ENCODE data around the gene TSPEAR.
"Not testable (repeated sequence)": the region's sequence is repeated elsewhere in the genome, so short reads cannot be mapped to it uniquely, and the experiment has no call there.

DNA sequence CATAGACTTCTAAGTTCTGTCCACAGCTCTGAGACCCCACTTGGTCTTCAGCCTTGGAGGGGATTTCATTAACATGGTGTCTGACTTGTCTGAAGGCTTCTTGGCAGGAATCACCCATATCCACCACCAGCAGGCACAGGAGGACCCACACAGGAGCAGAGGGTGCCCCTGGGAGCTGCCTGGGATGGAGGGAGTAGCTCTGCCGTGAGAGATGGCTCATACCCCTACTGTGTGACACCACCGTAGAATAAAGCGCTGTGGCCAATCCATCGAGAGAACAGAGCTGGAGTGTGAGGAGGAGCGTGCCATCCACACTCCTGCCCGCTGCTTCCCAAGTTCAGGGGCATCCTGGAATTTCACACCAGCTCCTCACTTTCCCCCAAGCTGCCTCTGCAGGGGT is 26.3 kb downstream of the TSPEAR start:
- not testable (repeated sequence) for TF ChIP-seq CTCF (conservative IDR thresholded peaks at IDR 0.05; ENCODE audit: low read length); EZH2phosphoT487 (IDR thresholded peaks at IDR 0.05; ENCODE audit: borderline replicate concordance, low read depth, low read length)

All from OCI-LY7 (cell line).